Neural cell (in vitro differentiated cells): ENCODE measurements around the gene TMEM94. TPM values are rescaled to one million over a fixed set of nuclear protein-coding genes. Genes with fewer than 3 reads are reported as not detected.

ENCODE experiments used
- H2AFZ ChIP-seq: fragments of 200-600, 300-800 bp; sonication (generic), shearing (Covaris generic); 2 replicates; pipeline ENCODE4 v1.6.0; 2014; ENCODE audit warnings: low read depth, mild to moderate bottlenecking, antibody characterized with exemption, low read length, moderate library complexity
- H3F3A ChIP-seq: fragments of 200-600 bp; shearing (Covaris generic); 2 replicates; pipeline ENCODE4 v1.6.1; 2016; ENCODE audit warnings: mild to moderate bottlenecking, moderate library complexity, mixed read lengths, antibody characterized with exemption, low read length; ENCODE audit not compliant: insufficient read depth, poor library complexity, severe bottlenecking
- H3K27ac ChIP-seq: fragments of 200-600, 300-800 bp; sonication (generic), shearing (Covaris generic); 2 replicates; pipeline ENCODE4 v1.5.1; 2014; ENCODE audit warnings: mild to moderate bottlenecking, low read length, moderate library complexity
- H3K27me3 ChIP-seq: fragments of 300-800, 200-600 bp; sonication (generic), shearing (Covaris generic); 2 replicates; pipeline ENCODE4 v1.6.0; 2014; ENCODE audit warnings: mild to moderate bottlenecking, low read depth, low read length, moderate library complexity; ENCODE audit not compliant: insufficient read depth
- H3K36me3 ChIP-seq: fragments of 300-800, 200-600 bp; sonication (generic), shearing (Covaris generic); 2 replicates; pipeline ENCODE4 v1.5.1; 2014; ENCODE audit warnings: mild to moderate bottlenecking, antibody characterized with exemption, low read length, moderate library complexity; ENCODE audit not compliant: insufficient read depth
- H3K4me2 ChIP-seq: fragments of 300-800, 200-600 bp; sonication (generic), shearing (Covaris generic); 2 replicates; pipeline ENCODE4 v1.6.0; 2014; ENCODE audit warnings: mild to moderate bottlenecking, low read length
- H3K4me3 ChIP-seq: fragments of 300-800, 200-600 bp; sonication (generic), shearing (Covaris generic); 2 replicates; pipeline ENCODE4 v1.5.1; 2014; ENCODE audit warnings: mild to moderate bottlenecking, low read length, moderate library complexity
- H3K79me2 ChIP-seq: fragments of 200-600 bp; shearing (Covaris generic); replicated peaks from 2 replicates; pipeline ENCODE4 v1.6.0; 2014; ENCODE audit warnings: mild to moderate bottlenecking, low read length, moderate library complexity; ENCODE audit not compliant: insufficient read depth
- H3K9ac ChIP-seq: fragments of 300-800, 200-600 bp; sonication (generic), shearing (Covaris generic); 2 replicates; pipeline ENCODE4 v1.6.1; 2016; ENCODE audit warnings: mild to moderate bottlenecking, low read length, mixed read lengths
- H3K9me2 ChIP-seq: fragments of 200-600 bp; shearing (Covaris generic); 2 replicates; pipeline ENCODE4 v1.6.1; 2016; ENCODE audit warnings: mild to moderate bottlenecking, low read length, mixed read lengths; ENCODE audit not compliant: insufficient read depth
- H3K9me3 ChIP-seq: fragments of 200-600, 300-800 bp; sonication (generic), shearing (Covaris generic); 2 replicates; pipeline ENCODE4 v1.6.1; 2016; ENCODE audit warnings: mild to moderate bottlenecking, mixed run types, low read length, moderate library complexity, mixed read lengths
- H4K20me1 ChIP-seq: fragments of 200-600 bp; shearing (Covaris generic); 2 replicates; pipeline ENCODE4 v1.6.1; 2016; ENCODE audit warnings: mild to moderate bottlenecking, mixed run types; ENCODE audit not compliant: insufficient read depth
- CTCF ChIP-seq: fragments of 450-650 bp; IDR thresholded peaks from 2 replicates; pipeline ENCODE4 v1.5.1; 2014; ENCODE audit warnings: antibody characterized with exemption, mild to moderate bottlenecking, moderate library complexity; ENCODE audit not compliant: poor library complexity, severe bottlenecking
- EP300 ChIP-seq: fragments of 450-650 bp; conservative IDR thresholded peaks from 2 replicates; pipeline ENCODE4 v1.6.1; 2014; ENCODE audit warnings: antibody characterized with exemption, mild to moderate bottlenecking, moderate library complexity; ENCODE audit not compliant: poor library complexity, severe bottlenecking
- EZH2 ChIP-seq: fragments of 200-600, 300-800 bp; shearing (Covaris generic), sonication (generic); IDR thresholded peaks from 2 replicates; pipeline ENCODE4 v1.6.1; 2014; ENCODE audit warnings: antibody characterized with exemption, low read length, borderline replicate concordance, mild to moderate bottlenecking; ENCODE audit not compliant: insufficient read depth, poor library complexity, severe bottlenecking
- MXI1 ChIP-seq: fragments of 450-650 bp; conservative IDR thresholded peaks from 2 replicates; pipeline ENCODE4 v1.6.1; 2014; ENCODE audit warnings: antibody characterized with exemption, mild to moderate bottlenecking; ENCODE audit not compliant: poor library complexity, severe bottlenecking
- POLR2AphosphoS5 ChIP-seq: IDR thresholded peaks from 2 replicates; pipeline ENCODE4 v1.6.1; 2012
- RAD21 ChIP-seq: fragments of 450-650 bp; conservative IDR thresholded peaks from 2 replicates; pipeline ENCODE4 v1.6.1; 2014; ENCODE audit warnings: antibody characterized with exemption, mild to moderate bottlenecking, moderate library complexity
- REST ChIP-seq: IDR thresholded peaks from 2 replicates; pipeline ENCODE4 v1.6.1; 2012; ENCODE audit warnings: borderline replicate concordance
- SMC3 ChIP-seq: fragments of 450-650 bp; conservative IDR thresholded peaks from 2 replicates; pipeline ENCODE4 v1.6.1; 2014; ENCODE audit warnings: antibody characterized with exemption, mild to moderate bottlenecking, moderate library complexity; ENCODE audit not compliant: poor library complexity
- TAF1 ChIP-seq: IDR thresholded peaks from 2 replicates; pipeline ENCODE4 v1.6.1; 2012; ENCODE audit warnings: low read depth
- polyA plus RNA-seq: library from polyadenylated mRNA; depleted of rRNA; stranded (reverse); fragments of >200 nt; gene quantifications from 2 replicates; pipeline ENCODE4 v1.2.3, GENCODE V29; 2014

TMEM94 gene
- polyA plus RNA-seq, 1 donor from 2014 or later: 37.0 TPM

- H3K4me2 ChIP-seq: no peak overlapping the region
- no peak overlapping the region for H2AFZ ChIP-seq
- H3K9me2 ChIP-seq: no peaks in the 10 kb centered on the region
- no peak overlapping the region for H3K9ac ChIP-seq
- H3K9me3 ChIP-seq: no peaks in the 10 kb centered on the region
- H4K20me1 ChIP-seq: no peaks in the 10 kb centered on the region
- no peak overlapping the region for H3K27ac ChIP-seq
- no peak overlapping the region for H3K4me3 ChIP-seq
- H3K79me2 ChIP-seq: no peaks in the 10 kb centered on the region
- H3K36me3 ChIP-seq: no peaks in the 10 kb centered on the region
- TF ChIP-seq MXI1 (no peak), CTCF (no peak), SMC3 (no peak), RAD21 (no peak)
- no peaks in the 10 kb centered on the region for H3K27me3 ChIP-seq
- H3F3A ChIP-seq: no peaks in the 10 kb centered on the region
Observed at GRCh38 chr17:75542728-75543336, 86.4 kb downstream of the TMEM94 start.

- H4K20me1 ChIP-seq: no peaks in the 10 kb centered on the region
- H3K27me3 ChIP-seq: no peaks in the 10 kb centered on the region
- no peaks in the 10 kb centered on the region for H3K36me3 ChIP-seq
- H3F3A ChIP-seq: no peaks in the 10 kb centered on the region
- no peaks in the 10 kb centered on the region for H3K9me3 ChIP-seq
- H3K9me2 ChIP-seq: no peaks in the 10 kb centered on the region
- no peak overlapping the region for H3K4me3 ChIP-seq
- TF ChIP-seq REST (no peak), TAF1 (no peak), SMC3 (no peak), EP300 (no peak), MXI1 (no peak), CTCF (no peak), RAD21 (no peak), POLR2AphosphoS5 (no peak), EZH2 (no peak)
- no peak overlapping the region for H3K27ac ChIP-seq
- no peak overlapping the region for H2AFZ ChIP-seq
- no peaks in the 10 kb centered on the region for H3K79me2 ChIP-seq
- H3K9ac ChIP-seq: no peak overlapping the region
- H3K4me2 ChIP-seq: no peak overlapping the region
Observed at GRCh38 chr17:75544250-75544649, 87.8 kb downstream of the TMEM94 start.
